Activated CD4-positive, alpha-beta T cell treated with anti-CD3 and anti-CD28 coated beads, Interleukin-2, Interleukin-4, amounts not matched to agents 100 ng/mL and 50 ng/mL, durations not matched to agents 16 hours and 8 hours (primary cell): ENCODE results near the gene KCNJ18.
"Not testable (repeated sequence)": the region's sequence is repeated elsewhere in the genome, so short reads cannot be mapped to it uniquely, and the experiment has no call there.

ENCODE experiments used
- DNase-seq: peaks from one replicate; pipeline ENCODE4 v3.0.0-alpha.2; 2020; ENCODE audit warnings: low spot score

The KCNJ18 gene

DNA sequence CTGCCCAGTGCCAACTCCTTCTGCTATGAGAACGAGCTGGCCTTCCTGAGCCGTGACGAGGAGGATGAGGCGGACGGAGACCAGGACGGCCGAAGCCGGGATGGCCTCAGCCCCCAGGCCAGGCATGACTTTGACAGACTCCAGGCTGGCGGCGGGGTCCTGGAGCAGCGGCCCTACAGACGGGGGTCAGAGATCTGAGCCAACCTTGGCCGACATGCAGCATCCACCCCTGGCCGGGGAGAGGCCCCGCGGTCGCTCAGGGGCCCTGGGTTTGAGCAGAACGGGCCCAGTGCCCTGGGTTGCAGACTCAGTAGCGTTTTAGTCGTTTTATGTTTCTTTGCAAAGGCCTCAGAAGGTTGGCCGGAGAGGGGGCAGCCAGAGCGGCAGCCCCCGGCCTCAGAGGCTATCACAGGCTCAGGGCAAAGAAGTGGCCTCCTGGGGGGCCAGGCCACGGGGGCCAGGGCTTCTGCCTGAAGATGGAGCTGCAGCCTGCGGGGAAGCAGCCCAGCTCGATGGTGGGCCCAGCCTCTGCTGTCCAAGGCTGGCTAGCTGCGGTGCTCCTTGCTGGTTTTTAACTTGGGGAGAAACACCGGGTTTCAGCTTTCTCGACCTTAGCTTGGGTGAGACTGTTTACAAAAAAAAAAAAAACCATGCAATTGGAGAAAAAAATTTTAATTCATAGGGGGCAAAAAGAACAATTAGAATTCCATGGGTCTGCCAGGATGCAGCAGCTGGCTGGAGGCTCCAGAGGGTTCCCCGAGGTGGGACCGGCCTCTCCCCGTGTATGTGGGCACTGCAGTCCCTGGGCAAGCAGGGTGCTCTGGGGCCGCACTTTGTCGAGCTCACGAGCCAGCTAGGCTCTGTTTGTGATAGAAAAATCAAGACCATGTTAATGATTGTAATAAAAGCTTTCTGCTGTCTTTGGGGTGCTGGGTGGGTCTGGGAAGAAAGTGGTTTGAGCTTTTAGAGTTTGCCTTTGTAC, 11.9 kb downstream of the KCNJ18 start:
- not testable (repeated sequence) for DNase-seq

GRCh38 chr17:21705021-21705601, 12.8 kb downstream of the KCNJ18 start:
- DNase-seq: no peak

GRCh38 chr17:21705746-21706145, 13.4 kb downstream of the KCNJ18 start:
- not testable (repeated sequence) for DNase-seq

GRCh38 chr17:21706546-21706945, 14.2 kb downstream of the KCNJ18 start:
- DNase-seq: not testable (repeated sequence)

- not testable (repeated sequence) for DNase-seq
Observed at GRCh38 chr17:21707131-21707530, 14.8 kb downstream of the KCNJ18 start.

DNA sequence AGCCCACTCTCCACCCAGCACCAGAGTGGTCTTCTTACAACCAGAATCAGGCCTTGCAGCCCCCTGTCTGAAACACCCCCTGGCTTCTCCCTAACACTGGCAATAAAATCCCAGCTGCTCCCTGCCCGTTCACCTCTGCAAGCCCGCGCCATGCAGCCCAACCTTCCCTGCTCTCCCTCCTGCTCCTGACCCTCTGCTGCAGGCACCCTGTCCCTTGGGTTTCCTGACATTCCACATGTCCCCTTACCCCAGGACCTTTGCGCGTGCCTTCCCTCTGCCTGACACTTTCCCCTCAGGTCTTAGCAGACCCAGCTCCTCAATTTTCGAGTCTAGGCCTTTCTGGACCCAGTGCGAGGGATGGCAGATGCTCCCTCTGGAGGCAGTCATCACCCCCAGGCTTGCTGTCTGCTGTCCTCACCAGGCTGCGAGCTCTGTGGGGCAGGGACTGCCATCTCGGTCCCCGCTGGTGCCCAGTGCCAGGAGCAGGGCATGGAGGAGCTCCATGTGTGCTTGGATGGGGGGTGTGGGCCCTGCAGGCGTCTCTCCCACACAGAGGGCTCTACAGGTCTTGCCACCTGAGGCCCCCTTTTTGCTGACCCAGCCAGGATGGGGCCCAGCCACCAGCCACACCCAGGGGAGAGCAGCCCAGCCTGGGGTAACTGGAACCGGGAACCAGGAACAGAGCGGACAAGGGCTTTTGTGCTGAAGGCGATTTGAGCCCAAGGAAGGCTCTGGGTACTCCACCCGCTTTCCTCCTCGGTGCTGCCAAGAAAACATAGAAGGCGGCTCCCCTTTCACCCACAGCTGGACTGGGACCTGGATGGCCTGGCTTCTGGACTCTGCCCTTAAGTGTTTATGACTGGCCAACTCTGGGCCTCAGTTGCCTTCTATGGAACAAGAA, 15.6 kb downstream of the KCNJ18 start:
- DNase-seq: not testable (repeated sequence)

DNA sequence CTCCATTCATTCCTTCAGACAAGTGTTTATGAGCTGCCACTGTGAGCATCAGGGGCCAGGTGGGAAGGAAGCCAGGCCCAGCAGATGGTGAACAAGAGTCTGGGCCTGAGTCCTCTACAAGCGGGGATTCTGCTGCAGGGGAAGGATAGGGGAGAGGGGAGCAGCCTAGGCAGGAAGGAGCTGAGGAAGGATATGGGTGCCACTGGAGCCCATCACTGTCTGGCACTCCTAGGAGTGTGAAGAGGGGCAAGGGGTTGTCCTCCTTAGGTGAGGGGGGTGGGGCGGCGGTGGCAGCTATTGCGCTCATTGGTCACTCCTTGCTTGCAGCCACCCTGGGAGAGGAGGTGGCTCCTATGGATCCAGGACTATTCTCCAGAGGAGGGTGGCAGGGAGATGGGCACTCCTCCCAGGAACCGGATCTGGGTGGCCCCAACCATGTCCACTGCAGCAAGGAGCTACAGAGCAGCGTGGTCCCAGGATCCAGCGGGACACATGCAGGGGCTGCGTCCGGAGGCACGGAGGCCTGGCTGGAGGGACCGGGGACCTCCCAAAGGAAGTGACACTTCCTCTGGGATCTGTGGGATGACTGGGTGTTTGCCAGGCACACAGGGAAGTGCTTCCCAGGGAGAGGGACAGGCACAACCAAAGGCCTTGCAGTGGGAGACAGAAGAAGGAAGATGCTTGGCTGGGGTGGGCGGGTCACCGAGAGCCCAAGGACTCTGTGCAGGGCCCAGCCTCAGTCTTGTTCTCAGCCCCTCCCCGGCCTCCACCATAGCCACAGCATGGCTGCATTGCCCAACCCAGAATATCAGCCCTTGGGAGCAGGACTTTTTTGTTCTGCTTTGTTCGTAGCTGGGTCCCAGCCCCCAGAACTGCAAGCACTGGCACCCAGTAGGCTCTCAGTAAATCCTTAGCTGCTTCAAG, 16.6 kb downstream of the KCNJ18 start:
- not testable (repeated sequence) for DNase-seq

DNA sequence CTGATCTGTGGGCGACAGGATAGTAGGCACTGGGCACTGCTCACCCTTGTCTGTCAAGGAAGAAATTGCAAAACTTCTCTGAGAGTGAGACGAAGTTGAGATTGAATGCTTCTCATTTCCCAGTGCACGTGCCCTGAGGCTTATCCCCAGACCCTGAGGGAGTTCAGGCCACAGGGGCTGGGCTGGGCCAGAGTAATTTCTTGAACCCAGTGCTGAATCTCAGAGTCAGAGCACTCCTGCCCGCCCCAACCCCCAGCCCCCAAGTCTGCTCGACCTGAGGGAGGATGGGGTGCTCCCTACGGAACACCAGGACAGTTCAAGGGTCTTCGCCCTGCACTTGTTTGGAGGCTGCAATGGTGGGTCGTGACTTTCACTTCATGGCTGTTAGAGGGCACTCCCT, 17.7 kb downstream of the KCNJ18 start:
- DNase-seq: not testable (repeated sequence)

DNA sequence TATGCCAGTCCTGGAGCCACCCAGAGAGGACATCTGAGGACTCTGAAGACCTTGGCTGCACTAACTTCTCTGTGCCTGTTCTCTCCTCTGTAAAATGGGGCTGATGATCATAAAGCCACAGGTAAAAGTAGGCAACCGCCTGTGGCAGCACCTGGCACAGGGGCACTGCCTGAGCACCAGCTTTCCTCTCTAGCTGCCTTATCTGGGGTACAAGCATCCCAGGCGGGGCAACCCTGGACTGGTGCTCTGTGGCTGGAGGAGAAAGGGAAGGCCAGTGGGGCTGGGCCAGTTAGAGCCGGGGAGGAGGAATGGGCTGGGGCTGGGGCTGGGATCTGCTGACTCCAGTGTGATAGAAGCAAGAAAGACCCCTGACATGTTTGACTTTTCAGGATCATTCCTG, 18.2 kb downstream of the KCNJ18 start:
- DNase-seq: not testable (repeated sequence)

- no peak for DNase-seq
Observed at GRCh38 chr17:21711182-21711581, 18.9 kb downstream of the KCNJ18 start.

DNA sequence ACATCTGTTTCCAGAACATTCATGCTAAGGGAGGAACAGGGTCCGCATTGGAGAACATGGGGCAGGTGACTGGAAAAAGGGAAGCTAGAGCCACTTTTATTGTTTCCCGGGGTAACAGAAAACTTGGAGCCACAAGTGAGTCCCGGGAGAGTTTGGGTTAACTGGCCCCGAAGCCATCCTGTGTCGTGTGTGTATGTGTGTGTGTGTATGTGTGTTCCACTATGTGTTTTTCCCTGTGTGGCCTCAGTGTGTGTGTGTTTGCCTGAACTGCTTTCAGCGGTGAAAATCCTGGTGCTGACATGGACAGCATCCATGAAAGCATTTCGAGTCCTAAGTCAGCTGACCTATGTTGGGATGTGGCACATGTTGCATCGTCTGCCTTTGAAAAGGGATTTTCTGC, 20.7 kb downstream of the KCNJ18 start:
- DNase-seq: not testable (repeated sequence)

DNA sequence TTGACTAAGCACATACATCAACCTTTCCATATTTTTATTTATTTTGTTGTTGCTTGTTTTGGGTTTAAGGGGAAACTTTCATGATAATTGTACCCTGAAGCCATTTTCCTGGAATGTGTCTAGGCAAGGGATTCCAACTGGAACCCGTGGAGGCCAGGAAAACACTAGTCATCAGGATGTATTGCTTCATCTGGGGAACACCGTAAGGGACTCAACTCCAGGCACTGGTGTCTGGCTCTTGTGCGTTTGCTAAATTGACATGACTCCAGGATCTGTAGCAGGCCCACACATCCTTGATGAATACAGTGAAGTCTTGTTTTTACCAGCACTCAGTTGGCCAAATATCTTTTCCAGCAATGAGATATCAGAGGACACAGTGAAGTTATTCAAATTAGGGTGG, 21.3 kb downstream of the KCNJ18 start:
- not testable (repeated sequence) for DNase-seq

DNA sequence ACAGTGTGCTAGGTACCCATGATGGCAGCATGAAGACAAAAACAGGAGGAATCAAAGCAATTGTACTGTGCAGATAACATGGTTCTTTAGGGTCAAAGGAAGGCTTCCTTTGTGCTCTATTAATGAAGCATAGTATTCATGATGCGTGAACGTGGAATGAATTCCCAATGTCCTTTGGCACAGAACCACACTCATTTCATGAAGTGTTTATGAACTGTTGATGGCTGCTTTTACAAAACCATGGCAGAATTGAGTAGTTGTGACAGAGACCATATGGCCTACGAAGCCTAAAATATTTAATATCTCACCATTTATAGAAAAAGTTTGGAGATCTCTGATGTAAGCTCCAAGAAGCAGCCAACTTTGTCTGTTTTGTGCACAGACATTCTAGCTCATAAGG, 22.4 kb downstream of the KCNJ18 start:
- not testable (repeated sequence) for DNase-seq

DNA sequence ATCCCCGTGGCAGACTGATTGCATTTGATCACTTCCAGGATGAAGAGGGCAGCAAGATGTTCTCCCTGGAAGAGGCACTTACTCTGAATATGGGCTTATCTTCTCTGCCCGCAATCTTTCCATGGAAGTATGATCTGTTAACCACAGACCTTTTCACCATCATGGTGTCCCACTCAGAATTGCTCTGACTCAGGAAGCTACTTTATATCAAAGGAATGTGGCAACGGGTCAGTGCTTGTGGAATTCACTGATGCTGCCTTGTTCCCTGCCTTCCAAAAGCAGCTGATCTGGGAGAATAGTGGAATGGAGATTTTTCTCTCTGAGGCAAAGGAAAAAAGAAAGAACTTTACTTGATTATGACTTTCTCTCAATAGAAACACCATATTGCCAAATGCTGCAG, 23.6 kb downstream of the KCNJ18 start:
- not testable (repeated sequence) for DNase-seq

DNA sequence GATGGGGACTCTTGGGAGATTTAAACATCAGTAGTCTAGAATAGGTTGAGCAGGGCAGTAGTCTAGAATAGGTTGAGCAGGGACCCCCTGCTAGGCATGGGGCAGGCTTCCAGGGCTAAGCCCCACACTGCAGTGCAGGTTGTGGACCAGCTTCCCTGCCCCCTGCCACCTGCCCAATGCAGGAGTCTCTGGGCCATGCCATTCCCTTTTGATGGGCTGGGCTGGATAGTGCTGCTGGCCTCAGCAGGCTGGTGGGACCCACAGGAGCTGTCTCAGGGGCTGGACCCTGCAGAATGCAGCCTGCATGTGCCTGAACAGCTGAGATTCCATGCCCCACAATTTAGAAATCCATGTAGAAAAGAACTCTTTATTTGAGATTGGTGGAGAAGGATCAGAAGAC, 26.6 kb downstream of the KCNJ18 start:
- DNase-seq: not testable (repeated sequence)

DNA sequence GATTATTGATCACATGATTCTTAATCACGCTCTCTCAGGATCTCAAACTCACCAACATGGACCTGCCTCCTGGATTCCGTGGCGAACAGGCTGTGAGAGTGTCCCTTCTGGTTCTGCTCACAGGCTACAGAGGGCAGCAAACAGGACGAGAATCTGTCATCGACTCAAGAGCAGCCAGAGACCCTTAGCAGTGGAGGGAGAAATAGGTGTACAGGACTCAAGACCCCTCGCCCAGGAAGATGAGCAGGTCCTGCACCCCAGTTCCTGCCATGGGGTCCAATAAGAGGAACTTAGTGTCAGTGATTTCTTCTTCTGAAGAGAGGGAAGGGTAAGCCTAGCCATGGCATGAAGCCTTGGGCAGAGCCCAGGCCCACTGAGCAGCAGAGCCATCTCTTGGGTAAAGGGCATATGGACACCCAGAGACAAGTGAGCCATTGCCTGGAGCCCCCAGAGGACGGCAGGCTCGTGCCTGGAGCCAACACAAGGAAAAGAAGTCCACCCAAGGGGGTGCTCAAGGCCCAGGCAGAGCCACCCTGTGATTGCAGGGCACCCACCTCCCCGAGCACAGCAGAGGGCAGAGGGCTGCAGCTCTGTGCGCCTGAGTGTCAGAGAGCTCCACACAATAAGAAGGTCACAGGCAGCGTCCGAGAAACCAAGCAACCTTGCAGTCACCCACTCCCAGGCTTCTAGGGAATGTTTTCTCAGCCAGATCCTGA, 27.3 kb downstream of the KCNJ18 start:
- DNase-seq: not testable (repeated sequence)

DNA sequence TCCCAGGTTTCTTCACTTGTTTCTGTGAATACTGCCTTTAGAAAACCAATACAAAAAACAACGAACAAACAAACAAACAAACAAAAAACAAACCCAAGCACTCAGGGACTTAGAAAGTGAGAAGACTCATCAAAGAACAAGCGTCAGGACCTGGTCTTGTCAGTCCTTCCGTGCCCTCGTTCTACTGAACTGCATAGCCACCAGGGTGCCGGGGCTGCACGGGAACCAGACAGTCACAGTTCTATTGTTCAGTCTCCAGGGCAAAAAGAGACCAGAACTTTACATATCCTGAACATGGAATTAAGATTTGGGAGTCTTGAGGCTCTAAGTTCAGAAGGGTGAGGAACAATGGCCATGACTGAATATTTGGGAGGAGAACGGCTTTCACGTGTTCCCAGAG, 28.2 kb downstream of the KCNJ18 start:
- not testable (repeated sequence) for DNase-seq

GRCh38 chr17:21722268-21722667, 29.9 kb downstream of the KCNJ18 start:
- not testable (repeated sequence) for DNase-seq

- not testable (repeated sequence) for DNase-seq
Observed at GRCh38 chr17:21724216-21725006, 32.1 kb downstream of the KCNJ18 start.
